ENCODE data around the gene TTC33. TPM values are rescaled to one million over a fixed set of nuclear protein-coding genes. Genes with fewer than 3 reads are reported as not detected.

The TTC33 gene
- total RNA-seq, 4 donors from 2014 or later: 11.7 to 22.0 (median 17.7) TPM

DNA sequence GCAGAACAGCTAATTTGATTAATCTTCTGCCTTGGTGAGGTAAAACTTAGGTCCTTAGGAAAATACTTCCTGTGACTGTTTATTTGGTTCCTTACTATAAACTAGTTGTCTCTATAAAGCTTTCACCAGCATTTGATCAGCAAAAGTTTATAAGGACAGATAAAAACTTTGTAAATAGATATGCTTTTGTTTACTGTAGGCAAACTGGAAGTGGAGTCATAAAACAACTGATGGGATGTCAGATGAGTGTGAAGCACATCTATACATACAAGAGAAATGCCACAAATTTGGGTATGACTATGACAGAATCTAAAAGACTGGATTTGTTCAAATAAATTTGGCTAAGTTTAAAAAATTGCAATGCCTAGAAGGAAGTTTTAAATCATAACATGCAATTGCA lies 70.6 kb downstream of the TTC33 start:
- TF ChIP-seq, protein P1, sequence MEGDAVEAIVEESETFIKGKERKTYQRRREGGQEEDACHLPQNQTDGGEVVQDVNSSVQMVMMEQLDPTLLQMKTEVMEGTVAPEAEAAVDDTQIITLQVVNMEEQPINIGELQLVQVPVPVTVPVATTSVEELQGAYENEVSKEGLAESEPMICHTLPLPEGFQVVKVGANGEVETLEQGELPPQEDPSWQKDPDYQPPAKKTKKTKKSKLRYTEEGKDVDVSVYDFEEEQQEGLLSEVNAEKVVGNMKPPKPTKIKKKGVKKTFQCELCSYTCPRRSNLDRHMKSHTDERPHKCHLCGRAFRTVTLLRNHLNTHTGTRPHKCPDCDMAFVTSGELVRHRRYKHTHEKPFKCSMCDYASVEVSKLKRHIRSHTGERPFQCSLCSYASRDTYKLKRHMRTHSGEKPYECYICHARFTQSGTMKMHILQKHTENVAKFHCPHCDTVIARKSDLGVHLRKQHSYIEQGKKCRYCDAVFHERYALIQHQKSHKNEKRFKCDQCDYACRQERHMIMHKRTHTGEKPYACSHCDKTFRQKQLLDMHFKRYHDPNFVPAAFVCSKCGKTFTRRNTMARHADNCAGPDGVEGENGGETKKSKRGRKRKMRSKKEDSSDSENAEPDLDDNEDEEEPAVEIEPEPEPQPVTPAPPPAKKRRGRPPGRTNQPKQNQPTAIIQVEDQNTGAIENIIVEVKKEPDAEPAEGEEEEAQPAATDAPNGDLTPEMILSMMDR (IDR thresholded peaks at IDR 0.05; ENCODE audit: low read depth): no peak

DNA sequence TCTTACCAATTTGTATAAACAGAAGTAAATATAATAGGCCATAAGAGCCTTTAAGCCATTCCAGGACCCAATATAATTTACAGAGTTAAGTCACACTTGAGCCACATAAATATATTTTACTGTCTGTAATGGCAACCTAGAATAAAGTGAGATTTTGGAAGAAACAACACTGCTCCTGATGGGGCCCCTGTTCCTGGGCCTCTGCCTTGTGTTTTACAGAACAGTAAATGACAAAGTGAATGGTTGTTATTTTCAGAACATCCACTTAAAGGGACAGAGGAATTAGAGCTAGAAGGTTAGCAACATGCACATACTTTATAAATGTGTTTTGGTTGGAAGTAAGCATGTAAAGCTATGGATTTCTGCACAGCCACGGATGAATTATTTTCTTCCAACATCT lies 72.5 kb downstream of the TTC33 start:
- TF ChIP-seq, protein P1 (IDR thresholded peaks at IDR 0.05; ENCODE audit: low read depth): no peak

DNA sequence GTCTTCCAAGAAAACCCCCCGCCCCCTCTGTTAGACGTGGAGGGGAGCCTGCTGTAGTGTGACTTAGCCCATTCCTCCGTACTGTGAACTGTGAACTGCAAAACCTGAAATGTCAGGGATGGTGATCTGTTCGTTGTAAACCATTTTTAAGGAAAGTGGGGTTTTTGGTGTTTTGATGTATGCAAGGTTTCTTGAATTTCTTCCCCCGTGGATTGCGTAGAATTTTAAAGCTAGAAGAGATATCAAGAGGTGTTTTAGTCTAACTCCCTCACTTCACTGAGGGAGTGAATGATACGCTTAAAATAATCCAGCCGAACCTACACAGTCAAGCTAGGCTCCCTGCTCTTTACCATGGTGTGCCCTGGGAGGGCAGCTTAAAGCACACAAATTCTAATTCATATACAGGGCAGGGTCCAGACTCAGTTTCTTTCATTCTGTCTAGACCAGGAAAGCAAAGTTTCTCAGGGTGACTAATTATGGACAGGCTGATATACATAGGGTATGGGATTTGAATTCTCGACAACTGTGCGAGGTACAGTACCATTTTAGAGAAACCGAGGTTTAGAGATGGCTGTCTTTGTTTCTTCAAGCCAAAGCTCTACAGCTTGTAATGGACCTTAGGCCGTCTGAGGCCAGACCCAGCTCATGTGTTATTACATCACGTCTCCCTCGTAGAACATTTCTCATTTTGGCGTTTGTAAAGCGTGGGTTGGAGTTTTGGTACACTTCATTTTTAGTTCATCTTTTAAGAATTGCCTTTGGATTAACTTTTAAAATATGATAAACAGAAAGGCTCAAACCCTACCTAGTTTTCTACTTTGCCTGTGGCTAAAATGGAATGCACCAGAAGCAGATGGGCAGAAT lies 73.4 kb downstream of the TTC33 start:
- TF ChIP-seq, protein P1 (IDR thresholded peaks at IDR 0.05; ENCODE audit: low read depth): no peak

DNA sequence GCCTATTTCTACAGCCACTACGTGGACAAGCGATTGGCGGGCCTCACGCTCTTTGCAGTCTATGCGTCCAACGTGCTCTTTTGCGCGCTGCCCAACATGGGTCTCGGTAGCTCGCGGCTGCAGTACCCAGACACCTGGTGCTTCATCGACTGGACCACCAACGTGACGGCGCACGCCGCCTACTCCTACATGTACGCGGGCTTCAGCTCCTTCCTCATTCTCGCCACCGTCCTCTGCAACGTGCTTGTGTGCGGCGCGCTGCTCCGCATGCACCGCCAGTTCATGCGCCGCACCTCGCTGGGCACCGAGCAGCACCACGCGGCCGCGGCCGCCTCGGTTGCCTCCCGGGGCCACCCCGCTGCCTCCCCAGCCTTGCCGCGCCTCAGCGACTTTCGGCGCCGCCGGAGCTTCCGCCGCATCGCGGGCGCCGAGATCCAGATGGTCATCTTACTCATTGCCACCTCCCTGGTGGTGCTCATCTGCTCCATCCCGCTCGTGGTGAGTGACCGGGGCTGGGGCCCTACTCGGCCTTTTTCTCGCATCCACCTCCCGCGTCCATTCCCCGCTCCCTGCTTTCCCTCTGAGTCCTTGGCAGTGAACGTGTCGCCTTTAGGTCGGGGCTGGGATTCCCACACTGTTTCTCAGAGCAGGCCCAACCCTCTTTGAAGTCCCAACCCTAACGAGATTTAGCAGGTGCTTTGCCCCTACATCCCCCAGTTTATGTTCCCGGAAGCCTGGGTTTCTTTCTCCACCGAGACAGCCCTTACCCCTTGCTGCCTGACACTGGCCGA lies 74.2 kb downstream of the TTC33 start:
- TF ChIP-seq, protein P1 (IDR thresholded peaks at IDR 0.05; ENCODE audit: low read depth): no peak

DNA sequence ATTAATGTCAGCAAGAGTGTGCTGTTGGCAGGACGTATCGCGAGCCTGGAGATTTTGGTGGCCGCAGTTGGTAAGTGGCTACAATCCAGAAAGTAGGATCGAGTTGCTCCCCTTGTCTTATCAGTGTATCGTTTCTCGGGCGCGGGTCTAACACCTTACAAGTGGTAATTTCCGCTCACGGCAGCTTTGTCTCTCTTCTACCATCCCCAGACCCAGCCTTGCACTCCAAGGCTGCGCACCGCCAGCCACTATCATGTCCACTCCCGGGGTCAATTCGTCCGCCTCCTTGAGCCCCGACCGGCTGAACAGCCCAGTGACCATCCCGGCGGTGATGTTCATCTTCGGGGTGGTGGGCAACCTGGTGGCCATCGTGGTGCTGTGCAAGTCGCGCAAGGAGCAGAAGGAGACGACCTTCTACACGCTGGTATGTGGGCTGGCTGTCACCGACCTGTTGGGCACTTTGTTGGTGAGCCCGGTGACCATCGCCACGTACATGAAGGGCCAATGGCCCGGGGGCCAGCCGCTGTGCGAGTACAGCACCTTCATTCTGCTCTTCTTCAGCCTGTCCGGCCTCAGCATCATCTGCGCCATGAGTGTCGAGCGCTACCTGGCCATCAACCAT lies 74.9 kb downstream of the TTC33 start:
- TF ChIP-seq, protein P1 (IDR thresholded peaks at IDR 0.05; ENCODE audit: low read depth): no peak

DNA sequence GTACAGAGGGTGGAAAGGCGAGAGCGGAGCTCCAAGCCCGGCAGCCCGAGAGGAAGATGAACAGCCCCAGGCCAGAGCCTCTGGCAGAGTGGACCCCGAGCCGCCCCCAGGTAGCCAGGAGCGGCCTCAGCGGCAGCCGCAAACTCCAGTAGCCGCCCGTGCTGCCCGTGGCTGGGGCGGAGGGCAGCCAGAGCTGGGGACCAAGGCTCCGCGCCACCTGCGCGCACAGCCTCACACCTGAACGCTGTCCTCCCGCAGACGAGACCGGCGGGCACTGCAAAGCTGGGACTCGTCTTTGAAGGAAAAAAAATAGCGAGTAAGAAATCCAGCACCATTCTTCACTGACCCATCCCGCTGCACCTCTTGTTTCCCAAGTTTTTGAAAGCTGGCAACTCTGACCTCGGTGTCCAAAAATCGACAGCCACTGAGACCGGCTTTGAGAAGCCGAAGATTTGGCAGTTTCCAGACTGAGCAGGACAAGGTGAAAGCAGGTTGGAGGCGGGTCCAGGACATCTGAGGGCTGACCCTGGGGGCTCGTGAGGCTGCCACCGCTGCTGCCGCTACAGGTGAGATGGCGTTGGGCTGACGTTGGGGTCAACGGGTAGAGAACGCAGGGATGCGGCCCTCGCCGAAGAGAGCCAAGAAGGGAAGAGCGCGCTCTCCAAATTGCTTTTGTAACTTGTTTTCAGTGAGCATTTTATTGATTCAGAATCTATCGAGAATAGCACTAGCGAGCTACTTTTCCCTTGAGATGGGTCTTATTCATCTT lies 75.7 kb downstream of the TTC33 start, which contains the start of gene PTGER4:
Gene PTGER4 (plus strand): TSS at position 3 of the 769 bp plus-strand sequence. CDS start 1,079 bp downstream, outside the sequence.
- TF ChIP-seq, protein P1 (IDR thresholded peaks at IDR 0.05; ENCODE audit: low read depth): no peak

Measured in subcutaneous adipose tissue (tissue), 4 donors.